Activated B cell treated with CpG ODN at 0.5 μM for 24 hours (primary cell): ENCODE results near the gene B4GALT7. TPM values are rescaled to one million over a fixed set of nuclear protein-coding genes. Genes with fewer than 3 reads are reported as not detected.

Experiments used
- ATAC-seq: fragments of 200-7000 bp; cut with Tn5 transposase; one replicate; pipeline ENCODE4 v1.10.0; 2021; ENCODE audit warnings: low read depth, mild to moderate bottlenecking, moderate library complexity
- CTCF ChIA-PET: fragments of 350-600 bp; sonication (Branson Sonifier 250); formaldehyde crosslinking; loops from one replicate; lab custom pipeline; 2021; ENCODE audit warnings: antibody characterized with exemption; lab: Charles Lee
- POLR2A ChIA-PET: fragments of 350-600 bp; sonication (Branson Sonifier 250); formaldehyde crosslinking; loops from one replicate; lab custom pipeline; 2021; ENCODE audit warnings: antibody characterized with exemption; lab: Charles Lee
- DNase-seq: peaks from one replicate; pipeline ENCODE4 v3.0.0; 2022
- H3K27ac Mint-ChIP-seq: one replicate; pipeline ENCODE4 v1.8.0; 2020; ENCODE audit warnings: mixed read lengths
- H3K27me3 Mint-ChIP-seq: one replicate; pipeline ENCODE4 v1.8.0; 2021; ENCODE audit warnings: mixed read lengths
- H3K36me3 Mint-ChIP-seq: one replicate; pipeline ENCODE4 v1.8.0; 2021; ENCODE audit warnings: low read depth, mixed read lengths
- H3K4me1 Mint-ChIP-seq: one replicate; pipeline ENCODE4 v1.8.0; 2021; ENCODE audit warnings: mixed read lengths
- H3K4me3 Mint-ChIP-seq: one replicate; pipeline ENCODE4 v1.8.0; 2020; ENCODE audit warnings: mild to moderate bottlenecking, mixed read lengths
- H3K9me3 Mint-ChIP-seq: one replicate; pipeline ENCODE4 v1.8.0; 2020; ENCODE audit warnings: mixed read lengths
- intact Hi-C: fragments of 100-400 bp; cut with micrococcal nuclease; formaldehyde crosslinking; loops from one replicate; pipeline ENCODE4 v1.15.1; 2024
- total RNA-seq: library from RNA; stranded (reverse); gene quantifications from 2 replicates; pipeline ENCODE4 v1.2.3, GENCODE V29; 2022
- TF ChIP-seq, protein P1 (sequence below): fragments of 200-600 bp; IDR thresholded peaks from one replicate; pipeline ENCODE4 v1.8.0; 2022; ENCODE audit warnings: antibody characterized with exemption, mild to moderate bottlenecking

The B4GALT7 gene
- total RNA-seq, 1 donor from 2014 or later = 42.3 TPM

DNA sequence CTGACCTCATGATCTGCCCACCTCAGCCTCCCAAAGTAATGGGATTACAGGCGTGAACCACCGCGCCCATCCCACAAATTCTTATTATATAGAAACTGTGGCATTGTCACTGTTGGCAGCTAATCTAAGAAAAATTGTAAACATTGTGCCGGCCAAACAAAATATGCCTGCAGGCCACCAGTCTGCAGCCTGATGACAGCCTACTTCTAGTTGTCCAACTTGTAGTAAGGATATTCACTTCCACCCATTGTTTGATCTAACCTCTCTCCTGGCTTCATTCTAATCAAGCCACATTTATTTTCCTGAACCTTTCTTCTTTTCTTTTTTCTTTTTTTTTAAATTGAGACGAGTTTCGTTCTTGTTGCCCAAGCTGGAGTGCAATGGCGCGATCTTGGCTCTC lies 21.6 kb upstream of the B4GALT7 start:
- Mint-ChIP-seq H3K9me3 (no peaks in the 10 kb centered on the region), H3K4me1 (no peaks in the 10 kb centered on the region), H3K36me3 (no peaks in the 10 kb centered on the region), H3K27me3 (no peaks in the 10 kb centered on the region), H3K4me3 (no peak overlapping the region), H3K27ac (no peak overlapping the region)
- POLR2A ChIA-PET = no interaction called here
- ATAC-seq (no peak), DNase-seq (no peak)
- intact Hi-C loops = no loop called here
- TF ChIP-seq, protein P1, sequence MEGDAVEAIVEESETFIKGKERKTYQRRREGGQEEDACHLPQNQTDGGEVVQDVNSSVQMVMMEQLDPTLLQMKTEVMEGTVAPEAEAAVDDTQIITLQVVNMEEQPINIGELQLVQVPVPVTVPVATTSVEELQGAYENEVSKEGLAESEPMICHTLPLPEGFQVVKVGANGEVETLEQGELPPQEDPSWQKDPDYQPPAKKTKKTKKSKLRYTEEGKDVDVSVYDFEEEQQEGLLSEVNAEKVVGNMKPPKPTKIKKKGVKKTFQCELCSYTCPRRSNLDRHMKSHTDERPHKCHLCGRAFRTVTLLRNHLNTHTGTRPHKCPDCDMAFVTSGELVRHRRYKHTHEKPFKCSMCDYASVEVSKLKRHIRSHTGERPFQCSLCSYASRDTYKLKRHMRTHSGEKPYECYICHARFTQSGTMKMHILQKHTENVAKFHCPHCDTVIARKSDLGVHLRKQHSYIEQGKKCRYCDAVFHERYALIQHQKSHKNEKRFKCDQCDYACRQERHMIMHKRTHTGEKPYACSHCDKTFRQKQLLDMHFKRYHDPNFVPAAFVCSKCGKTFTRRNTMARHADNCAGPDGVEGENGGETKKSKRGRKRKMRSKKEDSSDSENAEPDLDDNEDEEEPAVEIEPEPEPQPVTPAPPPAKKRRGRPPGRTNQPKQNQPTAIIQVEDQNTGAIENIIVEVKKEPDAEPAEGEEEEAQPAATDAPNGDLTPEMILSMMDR = no peak
- CTCF ChIA-PET = no interaction called here

GRCh38 chr5:177588413-177588909 lies 11.5 kb upstream of the B4GALT7 start:
- no peak for ATAC-seq
- TF ChIP-seq, protein P1 = no peak
- no peaks in the 10 kb centered on the region for H3K9me3 Mint-ChIP-seq
- ChIA-PET CTCF (interaction anchor here (1.5 kb wide), 1 partner anchor 19 kb away, joined by 3 read pairs; no protein-coding TSS in a partner anchor), POLR2A (interaction anchor here (1.1 kb wide), 1 partner anchor 10 kb away, joined by 3 read pairs; no protein-coding TSS in a partner anchor)
- peaks cover 9% of the 10 kb centered on the region for H3K36me3 Mint-ChIP-seq
- peaks cover 28% of the 10 kb centered on the region for H3K4me1 Mint-ChIP-seq
- H3K27ac Mint-ChIP-seq = no peak overlapping the region
- intact Hi-C loops = no loop called here
- no peak overlapping the region for H3K4me3 Mint-ChIP-seq
- no peak for DNase-seq
- peaks cover 10% of the 10 kb centered on the region for H3K27me3 Mint-ChIP-seq

DNA sequence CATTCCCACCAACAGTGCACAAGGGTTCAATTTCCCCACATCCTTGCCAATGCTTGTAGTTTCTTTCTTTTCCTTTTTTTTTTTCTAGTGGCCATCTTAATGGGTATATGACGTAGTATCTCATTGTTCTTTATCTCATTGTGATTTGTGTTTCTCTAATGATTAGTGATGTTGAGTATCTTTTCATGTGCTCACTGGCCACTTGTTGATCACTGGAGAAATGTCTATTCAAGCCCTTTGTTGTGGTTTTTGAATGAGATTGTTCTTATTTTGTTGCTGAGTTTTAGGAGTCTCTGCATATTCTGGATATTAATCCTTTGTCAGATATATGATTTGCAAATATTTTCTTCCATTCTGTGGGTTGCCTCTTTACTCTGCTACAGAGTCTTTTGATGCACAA lies 9.5 kb upstream of the B4GALT7 start:
- DNase-seq = no peak
- ChIA-PET POLR2A (interaction anchor here (0.6 kb wide), 1 partner anchor 9 kb away, joined by 3 read pairs; the partner anchor contains the start of gene B4GALT7), CTCF (no interaction called here)
- Mint-ChIP-seq H3K9me3 (no peaks in the 10 kb centered on the region), H3K27me3 (peaks cover 7% of the 10 kb centered on the region), H3K27ac (no peak overlapping the region), H3K4me3 (no peak overlapping the region), H3K4me1 (peaks cover 31% of the 10 kb centered on the region), H3K36me3 (peaks cover 29% of the 10 kb centered on the region)
- ATAC-seq = no peak
- intact Hi-C loops = loop anchor here (10.0 kb wide), 1 partner anchor 196 kb away; no protein-coding TSS in a partner anchor
- TF ChIP-seq, protein P1 = no peak

DNA sequence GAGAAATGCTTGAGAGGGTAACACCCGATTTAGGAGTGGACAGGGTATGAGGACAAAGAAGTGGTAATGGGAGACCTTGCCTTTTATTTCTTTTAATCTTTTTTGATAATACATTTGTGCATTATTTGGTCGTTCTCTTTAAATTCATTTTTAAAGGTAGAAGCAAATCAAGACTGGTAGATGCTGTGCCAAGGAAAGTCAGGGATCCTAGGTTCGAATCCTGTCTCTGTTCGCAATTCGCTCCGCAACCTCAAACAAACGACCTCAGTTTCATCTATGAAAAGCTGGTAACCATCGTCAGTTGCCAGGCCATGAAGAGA lies 8.3 kb upstream of the B4GALT7 start:
- H3K4me1 Mint-ChIP-seq = peaks cover 24% of the 10 kb centered on the region
- intact Hi-C loops = loop anchor here (1.0 to 10.0 kb wide), 5 partner anchors 9 to 197 kb away; partner anchors contain the start of genes B4GALT7, DDX41 and FAM193B
- H3K27me3 Mint-ChIP-seq = peaks cover 7% of the 10 kb centered on the region
- POLR2A ChIA-PET = interaction anchor here (0.6 to 2.2 kb wide), 4 partner anchors 9 to 260 kb away, joined by 3 to 11 read pairs (median 6); partner anchors contain the start of genes B4GALT7 and GRK6
- DNase-seq = no peak
- ATAC-seq = no peak
- peaks cover 39% of the 10 kb centered on the region for H3K36me3 Mint-ChIP-seq
- peak overlapping the region; percentile 61 for H3K27ac Mint-ChIP-seq
- CTCF ChIA-PET = interaction anchor here (1.5 kb wide), 1 partner anchor 136 kb away, joined by 5 read pairs; no protein-coding TSS in a partner anchor
- TF ChIP-seq, protein P1 = no peak
- no peaks in the 10 kb centered on the region for H3K9me3 Mint-ChIP-seq
- H3K4me3 Mint-ChIP-seq = peak overlapping the region; percentile 100
